ACHN (cell line): Measurements from ENCODE around the gene SLC39A6.
"Not testable (repeated sequence)": the region's sequence is repeated elsewhere in the genome, so short reads cannot be mapped to it uniquely, and the experiment has no call there.

Source experiments
- DNase-seq: peaks from one replicate; pipeline ENCODE4 v3.0.0-alpha.2; 2015
- in situ Hi-C: cut with HindIII; loops from 2 replicates; pipeline ENCODE4 v1.10.0; 2017; ENCODE audit warnings: low sequenced_read_pairs, low pct_ligation_motif_present, low pct_unique_long_range_greater_than_20kb

SLC39A6 gene

DNA sequence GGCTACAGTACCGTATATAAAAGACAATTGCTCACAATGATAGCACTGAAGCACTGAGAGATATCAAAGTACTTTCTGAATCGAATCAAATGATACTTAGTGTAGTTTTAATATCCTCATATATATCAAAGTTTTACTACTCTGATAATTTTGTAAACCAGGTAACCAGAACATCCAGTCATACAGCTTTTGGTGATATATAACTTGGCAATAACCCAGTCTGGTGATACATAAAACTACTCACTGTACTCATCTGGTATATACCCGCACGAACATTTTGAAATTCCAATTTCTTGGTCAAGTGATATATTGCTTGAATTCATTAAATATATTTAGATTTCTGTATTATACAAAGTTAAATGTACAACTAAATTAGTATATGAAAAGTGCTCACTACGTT lies 20.5 kb downstream of the SLC39A6 start:
- DNase-seq: no peak
- in situ Hi-C loops: no loop called here

DNA sequence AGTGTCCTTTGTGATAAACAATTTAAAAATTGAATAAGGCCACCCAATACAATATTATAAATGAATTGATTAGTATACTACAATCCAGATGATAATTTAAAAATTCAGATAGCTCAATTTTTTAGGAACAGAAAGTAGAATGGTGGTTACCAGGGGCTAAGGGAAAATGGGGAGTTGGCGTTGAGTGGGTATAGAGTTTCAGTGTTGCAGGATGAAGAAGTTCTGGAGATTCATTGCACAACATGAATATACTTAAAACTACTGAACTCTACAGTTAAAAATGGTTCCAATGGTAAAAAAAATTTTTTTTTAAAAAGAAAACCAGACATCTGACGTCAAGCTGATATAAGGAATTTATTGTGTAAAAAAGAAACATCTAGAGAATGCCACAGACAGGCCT lies 20.9 kb downstream of the SLC39A6 start:
- in situ Hi-C loops: no loop called here
- no peak for DNase-seq

DNA sequence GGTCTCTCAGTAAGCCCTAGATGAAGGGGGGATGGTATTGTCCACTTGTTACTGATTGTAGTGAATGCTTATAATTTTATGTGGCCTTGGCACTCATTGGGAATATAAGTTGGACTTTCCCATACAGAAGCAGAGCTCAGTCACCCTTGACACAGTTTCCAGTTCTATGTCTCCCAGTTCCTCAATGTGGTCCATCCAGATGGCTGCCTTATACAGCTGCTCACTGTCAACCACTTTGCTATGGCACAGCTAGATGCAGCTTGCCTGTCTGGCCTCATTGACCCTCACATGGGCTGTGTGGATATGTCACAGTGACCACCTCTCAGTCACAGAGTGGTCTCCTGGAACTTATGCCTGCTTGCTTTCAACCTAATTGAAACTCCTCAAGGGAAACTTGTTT lies 21.7 kb downstream of the SLC39A6 start:
- in situ Hi-C loops: no loop called here

DNA sequence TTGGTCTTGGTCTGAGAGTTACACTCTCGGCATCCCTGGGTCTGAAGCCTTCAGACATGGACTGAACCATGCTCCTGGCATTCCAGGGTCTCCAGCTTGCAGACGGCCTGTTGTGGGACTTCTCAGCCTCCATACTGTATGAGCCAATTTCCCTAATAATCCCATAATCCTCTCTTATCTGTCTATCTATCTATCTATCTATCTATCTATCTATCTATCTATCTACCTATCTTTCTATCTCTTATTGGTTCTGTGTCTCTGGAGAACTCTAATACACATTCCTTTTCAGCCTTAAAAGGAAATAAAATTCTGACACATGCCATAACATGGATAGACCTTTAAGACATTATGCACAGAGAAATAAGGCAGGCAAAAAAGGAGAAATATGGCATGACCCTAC lies 24.4 kb downstream of the SLC39A6 start:
- in situ Hi-C loops: no loop called here
- DNase-seq: no peak

More for the DNA sequence above, 21.7 kb downstream of the SLC39A6 start:
- no peak for DNase-seq

DNA sequence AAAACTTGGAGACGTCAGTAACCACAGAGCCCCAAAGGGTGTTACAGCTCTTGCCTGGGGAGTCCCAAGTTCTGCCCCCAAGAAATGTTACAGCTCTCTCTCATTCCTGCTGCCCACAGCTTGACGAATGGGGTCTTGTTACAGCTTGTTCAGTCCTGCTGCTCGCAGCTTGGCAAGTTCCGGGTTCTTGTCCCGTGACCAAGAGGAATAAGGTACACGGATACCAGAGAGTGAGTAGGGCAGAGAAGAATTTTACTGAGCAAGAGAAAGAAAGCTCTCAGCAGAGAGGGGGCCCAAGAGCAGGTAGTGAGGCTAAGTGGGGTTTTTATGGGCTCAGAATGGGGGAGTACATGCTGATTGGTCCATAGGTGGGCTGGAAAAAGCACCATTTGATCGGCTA lies 27.2 kb downstream of the SLC39A6 start:
- in situ Hi-C loops: no loop called here
- no peak for DNase-seq

DNA sequence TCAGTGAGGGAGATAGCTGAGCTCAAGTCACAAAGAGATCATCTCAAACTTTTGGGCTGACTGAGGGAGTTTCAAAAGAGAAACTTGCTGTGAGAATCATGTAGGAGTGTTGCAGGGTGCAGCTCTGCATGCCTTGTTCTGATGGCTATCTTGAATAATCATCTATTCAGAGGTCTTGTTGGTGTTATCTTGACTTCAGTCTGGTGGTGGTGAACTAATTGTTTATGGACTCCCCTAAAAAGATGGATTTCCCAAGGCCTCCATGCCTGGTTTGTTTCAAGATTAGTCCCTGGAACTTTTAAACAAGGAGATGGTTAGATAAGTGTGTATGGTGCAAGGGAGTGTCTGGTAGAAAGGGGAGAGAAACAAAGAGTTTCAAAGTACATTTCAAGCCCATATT lies 29.8 kb downstream of the SLC39A6 start:
- DNase-seq: no peak
- in situ Hi-C loops: no loop called here

DNA sequence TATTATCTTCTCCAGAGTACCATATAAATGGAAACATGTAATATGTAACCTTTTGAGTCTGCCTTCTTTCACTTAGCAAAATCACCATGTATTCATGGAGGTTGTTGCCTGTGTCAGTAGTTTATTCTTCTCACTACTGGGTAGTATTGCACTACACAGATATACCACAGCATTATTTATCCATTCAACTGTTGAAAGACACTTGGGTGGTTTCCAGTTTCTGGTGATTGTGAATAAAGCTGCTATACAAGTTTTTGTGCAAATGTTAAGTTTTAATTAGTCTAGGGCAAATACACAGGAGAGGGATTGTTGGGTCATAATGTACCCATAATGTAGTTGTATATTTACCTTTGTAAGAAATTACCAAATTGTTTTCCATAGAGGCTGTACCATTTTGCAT lies 32.2 kb downstream of the SLC39A6 start:
- in situ Hi-C loops: no loop called here
- no peak for DNase-seq

DNA sequence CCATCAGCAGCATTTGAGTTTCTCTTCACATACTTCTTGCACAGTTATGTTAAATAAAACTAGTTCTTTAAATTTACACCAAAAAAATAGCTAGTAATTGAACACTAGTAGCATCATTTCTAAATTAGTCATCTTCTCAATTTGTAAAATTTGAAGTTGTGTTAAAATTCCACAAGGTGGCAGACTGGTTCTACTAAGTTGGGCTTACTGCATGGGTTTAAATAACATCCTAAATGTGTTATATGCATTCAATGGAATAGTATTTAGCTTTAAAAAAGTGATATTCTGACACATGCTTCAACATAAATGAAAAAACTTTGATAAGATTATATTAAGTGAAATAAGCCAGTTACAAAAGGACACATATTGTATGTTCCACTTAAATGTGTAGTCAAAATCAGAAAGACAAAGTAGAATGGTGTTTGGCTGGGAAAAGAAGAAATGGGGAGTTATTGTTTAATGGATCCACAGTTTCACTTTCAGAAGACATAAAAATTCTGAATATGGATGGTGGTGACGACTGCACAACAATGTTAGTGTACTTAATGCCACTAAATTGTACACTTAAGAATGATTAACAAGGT lies 33.1 kb downstream of the SLC39A6 start:
- peak; percentile 69 for DNase-seq
- in situ Hi-C loops: no loop called here

DNA sequence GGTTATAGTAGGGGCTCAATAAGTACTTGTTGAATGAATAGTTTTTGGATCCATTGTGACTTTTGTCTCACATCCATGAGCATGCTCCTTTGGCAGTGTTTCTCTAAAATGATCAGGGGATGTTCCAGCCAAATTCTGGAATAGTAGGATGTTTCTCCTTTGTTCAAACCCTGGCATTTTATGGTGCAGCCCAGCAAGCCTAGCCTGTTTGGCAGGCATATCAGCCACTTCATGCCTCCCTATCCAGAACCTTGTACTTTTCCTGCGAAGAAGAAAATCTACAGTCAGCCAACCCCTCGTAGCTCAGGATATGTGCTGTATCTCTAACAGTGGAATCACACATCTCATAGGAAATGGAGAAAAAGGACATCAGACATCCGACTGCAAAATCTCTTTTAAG lies 34.7 kb downstream of the SLC39A6 start:
- in situ Hi-C loops: no loop called here
- DNase-seq: no peak

DNA sequence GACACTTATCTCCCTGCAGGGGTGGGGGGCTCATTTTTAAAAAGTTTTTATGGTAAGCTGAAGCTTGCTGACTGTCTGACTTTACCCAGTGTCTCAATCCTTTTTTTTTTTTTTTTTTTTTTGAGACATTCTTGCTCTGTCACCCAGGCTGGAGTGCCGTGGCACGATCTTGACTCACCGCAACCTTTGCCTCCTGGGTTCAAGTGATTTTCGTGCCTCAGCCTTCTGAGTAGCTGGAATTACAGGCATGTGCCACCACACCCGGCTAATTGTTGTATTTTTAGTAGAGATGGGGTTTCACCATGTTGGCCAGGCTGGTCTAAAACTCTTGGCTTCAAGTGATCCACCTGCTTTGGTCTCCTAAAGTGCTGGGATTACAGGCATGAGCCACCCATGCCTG lies 37.0 kb downstream of the SLC39A6 start:
- in situ Hi-C loops, DNase-seq: not testable (repeated sequence)

DNA sequence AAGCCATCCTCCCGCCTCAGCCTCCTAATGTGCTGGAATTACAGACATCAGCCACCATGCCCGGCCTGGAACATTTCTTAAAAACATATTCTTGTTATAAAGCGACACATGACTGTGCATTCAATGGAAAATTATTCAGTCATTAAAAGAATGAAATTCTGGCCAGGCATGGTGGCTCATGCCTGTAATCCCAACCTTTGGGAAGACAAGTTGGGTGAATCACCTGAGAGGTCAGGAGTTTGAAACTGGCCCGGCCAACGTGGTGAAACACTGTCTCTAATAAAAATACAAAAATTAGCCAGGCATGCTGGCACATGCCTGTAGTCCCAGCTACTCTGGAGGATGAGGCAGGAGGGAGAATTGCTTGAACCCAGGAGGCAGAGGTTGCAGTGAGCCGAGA lies 40.1 kb downstream of the SLC39A6 start:
- in situ Hi-C loops: no loop called here

DNA sequence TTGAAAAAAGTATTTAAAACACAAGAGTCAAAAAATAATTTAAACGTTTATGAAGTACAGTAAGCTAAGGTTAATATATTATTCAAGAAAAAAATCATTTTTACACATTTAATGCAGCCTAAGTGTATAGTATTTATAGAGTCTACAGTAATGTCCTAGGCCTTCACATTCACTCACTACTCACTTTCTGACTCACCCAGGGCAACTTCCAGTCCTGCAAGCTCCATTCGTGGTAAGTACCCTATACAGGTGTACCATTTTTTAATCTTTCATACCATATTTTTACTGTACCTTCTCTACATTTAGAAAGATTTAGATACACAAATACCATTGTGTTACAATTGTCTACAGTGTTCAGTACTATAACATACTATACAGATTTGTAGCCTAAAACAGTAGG lies 40.9 kb downstream of the SLC39A6 start:
- in situ Hi-C loops: no loop called here
- DNase-seq: no peak

More for the DNA sequence above, 40.1 kb downstream of the SLC39A6 start:
- DNase-seq: no peak

DNA sequence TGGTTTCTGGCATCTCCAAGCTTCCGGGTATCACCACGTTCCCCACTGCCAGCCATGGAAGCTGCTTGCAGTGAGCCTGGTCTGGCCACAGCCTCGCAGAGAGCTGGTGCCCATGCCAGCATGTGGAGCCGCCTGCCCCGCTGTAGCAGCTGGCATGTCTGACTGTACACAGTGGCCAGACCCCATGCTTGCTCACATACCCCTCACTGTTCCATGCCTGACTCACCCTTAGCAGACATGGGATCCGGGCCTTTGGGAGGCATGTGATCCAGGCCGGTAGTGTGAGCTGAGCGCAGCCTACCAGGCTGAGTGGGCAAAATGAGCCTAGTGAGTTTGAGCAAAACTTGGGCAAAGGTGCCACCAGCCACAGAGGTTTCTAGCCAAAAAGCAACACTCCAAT lies 43.0 kb downstream of the SLC39A6 start:
- in situ Hi-C loops: no loop called here
- DNase-seq: no peak

DNA sequence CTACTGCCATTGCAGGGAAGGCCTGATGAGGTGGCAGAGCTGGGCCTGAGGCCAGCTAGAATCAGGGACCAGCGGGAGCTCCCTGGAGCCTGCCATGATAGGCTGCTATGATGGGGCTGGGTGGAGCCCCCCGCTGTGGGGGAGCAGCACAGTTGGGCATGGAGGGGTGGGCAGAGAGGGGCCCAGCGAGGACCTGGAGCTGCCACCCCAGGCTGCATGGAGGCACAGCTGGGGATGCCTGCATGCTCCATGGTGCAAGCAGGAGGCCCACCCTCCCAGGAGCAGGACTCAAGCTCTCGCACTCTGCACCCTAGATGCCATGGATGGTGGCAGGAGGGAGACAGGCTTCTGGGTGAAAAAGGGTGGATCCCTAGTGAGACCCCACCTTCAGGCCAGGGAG lies 43.9 kb downstream of the SLC39A6 start:
- DNase-seq: no peak
- in situ Hi-C loops: no loop called here

DNA sequence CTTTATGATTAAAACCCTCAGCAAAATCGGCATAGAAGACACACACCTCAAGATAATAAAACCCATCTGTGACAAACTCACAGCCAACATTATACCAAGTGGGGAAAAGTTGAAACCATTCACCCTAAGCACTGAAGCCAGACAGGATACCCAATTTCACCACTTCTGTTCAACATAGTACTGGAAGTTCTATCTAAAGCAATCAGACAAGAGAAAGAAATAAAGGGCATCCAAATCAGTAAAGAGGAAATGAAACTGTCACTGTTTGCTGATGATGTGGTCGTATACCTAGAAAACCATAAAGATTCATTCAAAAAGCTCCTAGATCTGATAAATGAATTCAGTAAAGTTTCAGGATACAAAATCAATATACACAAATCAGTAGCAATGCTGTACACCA lies 45.4 kb downstream of the SLC39A6 start:
- in situ Hi-C loops: no loop called here
- no peak for DNase-seq

DNA sequence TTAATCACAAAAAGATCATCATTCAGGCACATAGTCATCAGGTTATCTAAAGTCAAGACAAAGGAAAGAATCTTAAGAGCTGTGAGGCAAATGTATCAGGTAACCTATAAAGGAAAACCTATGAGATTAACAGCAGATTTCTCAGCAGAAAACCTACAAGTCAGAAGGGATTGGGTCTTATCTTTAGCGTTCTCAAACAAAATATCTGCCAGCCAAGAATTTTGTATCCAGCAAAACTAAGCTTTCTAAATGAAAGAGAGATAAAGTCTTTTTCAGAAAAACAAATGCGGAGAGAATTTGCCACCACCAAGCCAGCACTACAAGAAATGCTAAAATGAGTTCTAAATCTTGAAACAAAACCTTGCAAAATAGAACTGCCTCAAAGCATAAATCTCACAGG lies 48.0 kb downstream of the SLC39A6 start:
- DNase-seq, in situ Hi-C loops: not testable (repeated sequence)

DNA sequence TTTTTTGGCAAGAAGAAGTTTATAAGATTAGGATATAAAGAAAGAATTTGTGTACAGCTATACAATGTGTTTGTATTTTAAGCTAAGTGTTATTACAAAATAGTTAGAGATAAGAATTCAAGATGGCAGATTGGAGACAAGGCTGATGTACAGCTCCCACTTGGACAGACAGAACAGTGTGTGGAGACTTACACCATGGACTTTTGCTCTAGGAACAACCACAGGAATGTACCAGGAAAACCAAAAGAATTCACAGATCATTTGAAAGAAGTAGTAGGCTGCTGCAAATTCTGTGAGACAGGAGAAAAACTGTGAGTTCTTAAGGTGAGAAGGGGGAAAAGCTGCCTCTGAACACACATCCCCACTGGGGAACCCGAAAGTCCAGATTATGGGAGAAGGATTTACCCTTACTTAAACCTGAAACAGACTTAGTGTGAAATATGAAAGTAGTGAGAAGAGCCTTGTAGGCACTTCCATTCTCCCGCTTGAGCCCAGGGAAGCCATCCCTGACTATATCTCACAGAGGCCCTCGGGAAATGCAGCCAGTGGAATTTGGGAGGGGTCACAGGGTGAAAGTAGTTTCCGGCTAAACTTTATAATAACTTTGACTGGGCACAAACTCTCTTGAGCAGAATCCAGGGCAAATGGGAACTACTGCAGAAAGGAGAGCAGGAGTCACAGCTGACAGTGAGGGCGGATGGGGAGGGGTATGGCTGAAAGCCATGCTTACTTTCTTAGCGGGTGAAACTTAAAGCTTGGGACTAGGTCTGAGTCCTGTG lies 50.2 kb downstream of the SLC39A6 start:
- in situ Hi-C loops: no loop called here
- peak; percentile 5 for DNase-seq

DNA sequence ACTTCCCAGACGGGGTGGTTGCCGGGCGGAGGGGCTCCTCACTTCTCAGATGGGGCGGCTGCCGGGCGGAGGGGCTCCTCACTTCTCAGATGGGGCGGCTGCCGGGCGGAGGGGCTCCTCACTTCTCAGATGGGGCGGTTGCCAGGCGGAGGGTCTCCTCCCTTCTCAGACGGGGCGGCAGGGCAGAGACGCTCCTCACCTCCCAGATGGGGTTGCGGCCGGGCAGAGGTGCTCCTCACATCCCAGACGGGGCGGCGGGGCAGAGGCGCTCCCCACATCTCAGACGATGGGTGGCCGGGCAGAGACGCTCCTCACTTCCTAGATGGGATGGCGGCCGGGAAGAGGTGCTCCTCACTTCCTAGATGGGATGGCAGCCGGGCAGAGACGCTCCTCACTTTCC lies 51.4 kb downstream of the SLC39A6 start:
- in situ Hi-C loops: not testable (repeated sequence)

DNA sequence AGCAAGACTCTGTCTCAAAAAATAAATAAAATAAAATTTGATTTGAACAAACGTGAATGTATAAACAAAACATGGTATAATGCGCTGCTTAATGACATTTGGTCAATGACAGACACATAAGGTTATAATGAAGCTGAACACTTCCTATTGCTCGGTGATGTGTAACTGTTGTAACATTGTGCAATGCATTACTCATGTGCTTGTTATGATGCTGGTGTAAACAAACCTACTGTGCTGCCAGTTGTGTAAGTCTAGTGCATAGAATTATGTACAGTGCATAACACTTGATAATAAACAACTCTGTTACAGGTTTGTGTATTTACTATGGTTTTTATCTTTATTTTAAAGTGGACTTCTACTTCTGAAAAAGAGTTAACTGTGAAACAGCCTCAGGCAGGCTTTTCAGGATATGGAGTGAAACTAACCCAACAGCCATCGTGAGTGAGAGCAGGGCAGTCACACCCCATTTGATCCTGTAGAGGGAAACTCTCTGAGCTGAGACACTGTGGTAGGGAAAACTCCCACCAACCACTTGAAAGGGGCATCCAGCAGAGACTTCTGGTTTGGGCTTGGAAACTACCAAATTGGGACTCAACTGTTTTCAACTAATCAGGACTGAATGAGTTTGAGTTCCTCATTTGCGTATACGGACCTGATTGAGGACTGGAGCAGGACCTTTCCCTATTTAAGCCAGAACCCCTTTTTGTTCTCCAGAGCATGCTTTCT lies 53.1 kb downstream of the SLC39A6 start:
- in situ Hi-C loops: no loop called here
- DNase-seq: peak; percentile 55

More for the DNA sequence above, 51.4 kb downstream of the SLC39A6 start:
- not testable (repeated sequence) for DNase-seq

DNA sequence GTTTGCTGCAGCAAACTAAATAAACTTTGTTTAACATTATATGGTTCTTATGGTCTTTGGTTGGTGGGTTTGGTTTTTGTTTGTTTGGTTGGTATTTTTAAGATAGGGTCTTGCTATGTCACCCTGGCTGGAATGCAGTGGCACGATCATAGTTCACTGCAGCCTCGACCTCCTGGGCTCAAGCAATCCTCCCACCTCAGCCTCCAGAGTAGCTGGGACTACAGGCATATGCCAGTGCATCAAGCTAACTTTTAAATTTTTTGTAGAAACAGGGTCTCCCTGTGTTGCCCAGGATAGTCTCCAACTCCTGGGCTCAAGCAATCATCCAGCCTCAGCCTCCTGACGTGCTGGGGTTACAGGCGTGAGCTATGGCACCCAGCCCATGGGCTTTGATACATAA lies 54.7 kb downstream of the SLC39A6 start:
- in situ Hi-C loops: no loop called here
- no peak for DNase-seq
